CD4-positive, alpha-beta T cell (primary cell): ENCODE measurements around the gene REEP2. TPM values are rescaled to one million over a fixed set of nuclear protein-coding genes. Genes with fewer than 3 reads are reported as not detected.

Source experiments
- ATAC-seq: fragments of 200-7000 bp; cut with Tn5 transposase; one replicate; pipeline ENCODE4 v1.10.0; 2022; ENCODE audit warnings: mild to moderate bottlenecking; ENCODE audit not compliant: poor library complexity
- CTCF ChIA-PET: fragments of 350-600 bp; sonication (Branson Sonifier 250); formaldehyde crosslinking; loops from one replicate; lab custom pipeline; 2021; ENCODE audit warnings: antibody characterized with exemption, inconsistent platforms; lab: Charles Lee
- POLR2A ChIA-PET: fragments of 350-600 bp; sonication (Branson Sonifier 250); formaldehyde crosslinking; loops from one replicate; lab custom pipeline; 2021; ENCODE audit warnings: antibody characterized with exemption, inconsistent platforms; lab: Charles Lee
- DNase-seq, 14 experiments: peaks; one replicate each; pipeline ENCODE4 v3.0.0-alpha.2; 2013 to 2020; ENCODE audit warnings: mixed read lengths in 2 of 14
- H3K27ac ChIP-seq, 2 donors: one replicate each; pipeline versions ENCODE4 v1.5.1 to v1.7.0; 2013; ENCODE audit warnings: low read length in 2 of 2, low read depth in 1 of 2, mild to moderate bottlenecking in 1 of 2
- H3K27me3 ChIP-seq, 2 experiments: 1 replicate in 1 of 2; 2 replicates in 1 of 2; pipeline versions ENCODE4 v1.6.1 to v1.7.0; 2013; ENCODE audit warnings: low read length in 2 of 2, control low read depth in 1 of 2, mild to moderate bottlenecking in 1 of 2, moderate library complexity in 1 of 2; ENCODE audit not compliant: insufficient read depth in 2 of 2, control insufficient read depth in 1 of 2
- H3K36me3 ChIP-seq: one replicate; pipeline ENCODE4 v1.6.1; 2013; ENCODE audit warnings: low read length, control low read depth; ENCODE audit not compliant: insufficient read depth
- H3K4me1 ChIP-seq: one replicate; pipeline ENCODE4 v1.6.1; 2013; ENCODE audit warnings: low read length, control low read depth; ENCODE audit not compliant: insufficient read depth
- H3K4me3 ChIP-seq: one replicate; pipeline ENCODE4 v1.5.1; 2013; ENCODE audit warnings: mild to moderate bottlenecking, low read length, moderate library complexity
- H3K9me3 ChIP-seq, 2 experiments: 1 replicate in 1 of 2; 2 replicates in 1 of 2; pipeline versions ENCODE4 v1.6.1 to v1.7.0; 2013; ENCODE audit warnings: low read length in 2 of 2, mild to moderate bottlenecking in 2 of 2, control low read depth in 1 of 2, moderate library complexity in 1 of 2; ENCODE audit not compliant: control insufficient read depth in 1 of 2, insufficient read depth in 1 of 2
- H3K27ac Mint-ChIP-seq: one replicate; pipeline ENCODE4 v1.8.0; 2020; ENCODE audit warnings: mixed read lengths
- H3K27me3 Mint-ChIP-seq: one replicate; pipeline ENCODE4 v1.8.0; 2021; ENCODE audit warnings: mixed read lengths
- H3K36me3 Mint-ChIP-seq: one replicate; pipeline ENCODE4 v1.8.0; 2021; ENCODE audit warnings: low read depth, mixed read lengths
- H3K4me1 Mint-ChIP-seq: one replicate; pipeline ENCODE4 v1.8.0; 2021; ENCODE audit warnings: low read depth, mixed read lengths
- H3K4me3 Mint-ChIP-seq: one replicate; pipeline ENCODE4 v1.8.0; 2020; ENCODE audit warnings: mild to moderate bottlenecking, mixed read lengths
- H3K9me3 Mint-ChIP-seq: one replicate; pipeline ENCODE4 v1.8.0; 2020; ENCODE audit warnings: mixed read lengths
- CTCF ChIP-seq: fragments of 200-600 bp; IDR thresholded peaks from one replicate; pipeline ENCODE4 v1.8.0; 2022; ENCODE audit warnings: antibody characterized with exemption, mild to moderate bottlenecking
- intact Hi-C, 2 experiments: fragments of 100-400 bp; cut with DNase I in 1 of 2; cut with micrococcal nuclease in 1 of 2; formaldehyde crosslinking; loops; one replicate each; pipeline versions ENCODE4 v1.15.1 to v1.9.0; 2023 to 2025; cut with DNase I, micrococcal nuclease
- total RNA-seq, 174 experiments: library from RNA in 2 of 174; stranded (reverse) in 2 of 174; gene quantifications; one replicate each; pipeline ENCODE4 v1.2.3 and lab custom pipeline; 2021 to 2026

The REEP2 gene
- total RNA-seq, 2 experiments from 2014 or later = 0.33 to 0.34 TPM

GRCh38 chr5:138467711-138468132 is 28.9 kb downstream of the REEP2 start:
- ChIA-PET CTCF (no interaction called here), POLR2A (no interaction called here)
- no peak overlapping the region for H3K27ac ChIP-seq
- H3K36me3 ChIP-seq = peaks cover 9% of the 10 kb centered on the region
- H3K4me1 ChIP-seq = peaks cover 47% of the 10 kb centered on the region
- TF ChIP-seq CTCF = no peak
- H3K27ac Mint-ChIP-seq = peak overlapping the region; percentile 79
- H3K27me3 Mint-ChIP-seq = no peaks in the 10 kb centered on the region
- intact Hi-C loops = loop anchor here in 1 of 2 experiments (10.0 kb wide), 2 partner anchors 107 to 937 kb away; partner anchors contain the start of genes HSPA9 and SPATA24
- H3K4me1 Mint-ChIP-seq = peaks cover 26% of the 10 kb centered on the region
- no peak overlapping the region for H3K4me3 ChIP-seq
- no peaks in the 10 kb centered on the region for H3K9me3 ChIP-seq
- H3K4me3 Mint-ChIP-seq = peak overlapping the region; percentile 96
- DNase-seq = no peak
- no peaks in the 10 kb centered on the region for H3K9me3 Mint-ChIP-seq
- H3K27me3 ChIP-seq = no peaks in the 10 kb centered on the region
- H3K36me3 Mint-ChIP-seq = peaks cover 20% of the 10 kb centered on the region
- no peak for ATAC-seq

DNA sequence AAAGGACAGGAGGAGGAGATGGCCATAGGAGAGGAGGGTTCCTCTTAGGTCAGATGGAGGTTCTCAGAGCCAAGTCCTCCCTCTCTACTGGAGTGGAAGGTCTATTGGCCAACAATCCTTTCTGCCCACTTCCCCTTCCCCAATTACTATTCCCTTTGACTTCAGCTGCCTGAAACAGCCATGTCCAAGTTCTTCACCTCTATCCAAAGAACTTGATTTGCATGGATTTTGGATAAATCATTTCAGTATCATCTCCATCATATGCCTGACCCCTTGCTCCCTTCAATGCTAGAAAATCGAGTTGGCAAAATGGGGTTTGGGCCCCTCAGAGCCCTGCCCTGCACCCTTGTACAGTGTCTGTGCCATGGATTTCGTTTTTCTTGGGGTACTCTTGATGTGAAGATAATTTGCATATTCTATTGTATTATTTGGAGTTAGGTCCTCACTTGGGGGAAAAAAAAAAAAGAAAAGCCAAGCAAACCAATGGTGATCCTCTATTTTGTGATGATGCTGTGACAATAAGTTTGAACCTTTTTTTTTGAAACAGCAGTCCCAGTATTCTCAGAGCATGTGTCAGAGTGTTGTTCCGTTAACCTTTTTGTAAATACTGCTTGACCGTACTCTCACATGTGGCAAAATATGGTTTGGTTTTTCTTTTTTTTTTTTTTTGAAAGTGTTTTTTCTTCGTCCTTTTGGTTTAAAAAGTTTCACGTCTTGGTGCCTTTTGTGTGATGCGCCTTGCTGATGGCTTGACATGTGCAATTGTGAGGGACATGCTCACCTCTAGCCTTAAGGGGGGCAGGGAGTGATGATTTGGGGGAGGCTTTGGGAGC is 29.5 kb downstream of the REEP2 start:
- no peak for TF ChIP-seq CTCF
- ATAC-seq (no peak), DNase-seq (no peak)
- Histone ChIP-seq H3K4me3 (no peak overlapping the region), H3K27ac (no peak overlapping the region), H3K36me3 (peaks cover 9% of the 10 kb centered on the region), H3K27me3 (no peaks in the 10 kb centered on the region), H3K4me1 (peaks cover 41% of the 10 kb centered on the region), H3K9me3 (no peaks in the 10 kb centered on the region)
- intact Hi-C loops = loop anchor here in 1 of 2 experiments (10.0 kb wide), 2 partner anchors 106 to 936 kb away; partner anchors contain the start of genes HSPA9 and SPATA24
- H3K27me3 Mint-ChIP-seq = no peaks in the 10 kb centered on the region
- ChIA-PET POLR2A (no interaction called here), CTCF (no interaction called here)
- H3K4me3 Mint-ChIP-seq = peak overlapping the region; percentile 96
- H3K4me1 Mint-ChIP-seq = peaks cover 26% of the 10 kb centered on the region
- no peaks in the 10 kb centered on the region for H3K9me3 Mint-ChIP-seq
- H3K27ac Mint-ChIP-seq = peak overlapping the region; percentile 79
- H3K36me3 Mint-ChIP-seq = peaks cover 20% of the 10 kb centered on the region

DNA sequence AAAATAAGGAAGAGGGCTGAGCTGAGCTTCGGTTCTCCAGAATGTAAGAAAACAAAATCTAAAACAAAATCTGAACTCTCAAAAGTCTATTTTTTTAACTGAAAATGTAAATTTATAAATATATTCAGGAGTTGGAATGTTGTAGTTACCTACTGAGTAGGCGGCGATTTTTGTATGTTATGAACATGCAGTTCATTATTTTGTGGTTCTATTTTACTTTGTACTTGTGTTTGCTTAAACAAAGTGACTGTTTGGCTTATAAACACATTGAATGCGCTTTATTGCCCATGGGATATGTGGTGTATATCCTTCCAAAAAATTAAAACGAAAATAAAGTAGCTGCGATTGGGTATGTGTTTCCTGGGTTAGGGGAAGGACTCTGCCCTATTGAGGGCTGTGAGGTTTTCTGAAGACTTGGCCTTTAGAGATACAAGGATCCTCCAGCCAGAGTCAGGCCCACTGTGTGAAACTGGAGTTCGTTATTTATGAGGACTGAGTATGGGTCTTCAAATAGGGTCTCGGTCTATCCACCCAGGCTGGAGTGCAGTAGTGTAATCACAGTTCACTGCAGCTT is 30.2 kb downstream of the REEP2 start:
- H3K9me3 Mint-ChIP-seq = no peaks in the 10 kb centered on the region
- H3K27ac Mint-ChIP-seq = no peak overlapping the region
- peak in 1 of 14 experiments; percentile 28 for DNase-seq
- peaks cover 34% of the 10 kb centered on the region for H3K4me1 ChIP-seq
- H3K36me3 Mint-ChIP-seq = peaks cover 20% of the 10 kb centered on the region
- no peaks in the 10 kb centered on the region for H3K9me3 ChIP-seq
- no peaks in the 10 kb centered on the region for H3K27me3 ChIP-seq
- peak overlapping the region; percentile 23 for H3K4me3 Mint-ChIP-seq
- no peak overlapping the region for H3K27ac ChIP-seq
- no peak for TF ChIP-seq CTCF
- intact Hi-C loops = loop anchor here in 1 of 2 experiments (10.0 kb wide), 2 partner anchors 106 to 936 kb away; partner anchors contain the start of genes HSPA9 and SPATA24
- H3K4me3 ChIP-seq = no peak overlapping the region
- H3K36me3 ChIP-seq = peaks cover 9% of the 10 kb centered on the region
- POLR2A ChIA-PET = interaction anchor here (1.1 kb wide), 1 partner anchor 74 kb away, joined by 3 read pairs; the partner anchor contains the start of gene ETF1
- peaks cover 26% of the 10 kb centered on the region for H3K4me1 Mint-ChIP-seq
- ATAC-seq = no peak
- H3K27me3 Mint-ChIP-seq = no peaks in the 10 kb centered on the region
- CTCF ChIA-PET = no interaction called here
